Measurements from ENCODE around the gene ABCC1. TPM values are rescaled to one million over a fixed set of nuclear protein-coding genes. Genes with fewer than 3 reads are reported as not detected.
A peak's percentile ranks its signal among the peaks of the same experiment; 100 is the strongest.
"Not testable (repeated sequence)": the region's sequence is repeated elsewhere in the genome, so short reads cannot be mapped to it uniquely, and the experiment has no call there.

ABCC1 gene
- total RNA-seq, 4 donors from 2014 or later: 19.3 to 43.7 (median 26.2) TPM

GRCh38 chr16:15953477-15953876, 4.1 kb downstream of the ABCC1 start:
- no peaks in the 10 kb centered on the region for H3K27me3 ChIP-seq
- DNase-seq (no peak), ATAC-seq (no peak)
- no peaks in the 10 kb centered on the region for H3K9me3 ChIP-seq
- H3K36me3 ChIP-seq: no peaks in the 10 kb centered on the region
- intact Hi-C loops (cut with DNase I; ENCODE audit: low total_unique reads): loop anchor here (5.0 kb wide), 1 partner anchor 109 kb away; no protein-coding TSS in a partner anchor
- peaks cover 35 to 45% of the 10 kb centered on the region in 2 donors for H3K4me1 ChIP-seq
- no peak overlapping the region for H3K27ac ChIP-seq
- no peak for TF ChIP-seq CTCF (IDR thresholded peaks at IDR 0.05 in 4 of 5, conservative IDR thresholded peaks at IDR 0.05 in 1 of 5)
- no peak for TF ChIP-seq POLR2A (IDR thresholded peaks at IDR 0.05)
- H3K4me3 ChIP-seq: no peak overlapping the region
- in situ Hi-C loops (cut with MboI; ENCODE audit: low sequenced_read_pairs in 4 of 4): loop anchor here in 2 of 4 donors (10.0 to 25.0 kb wide), 2 partner anchors 71 to 109 kb away; no protein-coding TSS in a partner anchor

- intact Hi-C loops (cut with DNase I; ENCODE audit: low total_unique reads) (loop anchor here (5.0 kb wide), 1 partner anchor 108 kb away; no protein-coding TSS in a partner anchor), in situ Hi-C loops (cut with MboI; ENCODE audit: low sequenced_read_pairs in 4 of 4) (loop anchor here in 2 of 4 donors (10.0 to 25.0 kb wide), 2 partner anchors 71 to 108 kb away; no protein-coding TSS in a partner anchor)
- Histone ChIP-seq H3K36me3 (no peaks in the 10 kb centered on the region), H3K4me3 (no peak overlapping the region), H3K9me3 (no peaks in the 10 kb centered on the region), H3K4me1 (peaks cover 33 to 45% of the 10 kb centered on the region in 2 donors), H3K27ac (peak overlapping the region; percentile 8 to 61 (median 37)), H3K27me3 (no peaks in the 10 kb centered on the region)
- ATAC-seq: no peak
- TF ChIP-seq CTCF (IDR thresholded peaks at IDR 0.05 in 4 of 5, conservative IDR thresholded peaks at IDR 0.05 in 1 of 5) (no peak), POLR2A (IDR thresholded peaks at IDR 0.05) (no peak)
- no peak for DNase-seq
These were observed 4.8 kb downstream of the ABCC1 start for GRCh38 chr16:15953929-15954813.

GRCh38 chr16:15954814-15955151, 5.4 kb downstream of the ABCC1 start:
- Histone ChIP-seq H3K9me3 (no peaks in the 10 kb centered on the region), H3K36me3 (no peaks in the 10 kb centered on the region), H3K4me3 (no peak overlapping the region), H3K27me3 (no peaks in the 10 kb centered on the region), H3K27ac (peak overlapping the region; percentile 8 to 61 (median 48)), H3K4me1 (peaks cover 32 to 49% of the 10 kb centered on the region in 2 donors)
- ATAC-seq (no peak), DNase-seq (no peak)
- intact Hi-C loops (cut with DNase I; ENCODE audit: low total_unique reads): loop anchor here (5.0 kb wide), 1 partner anchor 108 kb away; no protein-coding TSS in a partner anchor
- TF ChIP-seq POLR2A (IDR thresholded peaks at IDR 0.05) (no peak), CTCF (IDR thresholded peaks at IDR 0.05 in 4 of 5, conservative IDR thresholded peaks at IDR 0.05 in 1 of 5) (no peak)
- in situ Hi-C loops (cut with MboI; ENCODE audit: low sequenced_read_pairs in 4 of 4): loop anchor here in 2 of 4 donors (10.0 to 25.0 kb wide), 2 partner anchors 70 to 108 kb away; no protein-coding TSS in a partner anchor

GRCh38 chr16:15955425-15955824, 6.0 kb downstream of the ABCC1 start:
- intact Hi-C loops (cut with DNase I; ENCODE audit: low total_unique reads) (no loop called here), in situ Hi-C loops (cut with MboI; ENCODE audit: low sequenced_read_pairs in 4 of 4) (loop anchor here in 2 of 4 donors (10.0 to 25.0 kb wide), 2 partner anchors 69 to 107 kb away; no protein-coding TSS in a partner anchor)
- H3K4me3 ChIP-seq: no peak overlapping the region
- no peaks in the 10 kb centered on the region for H3K27me3 ChIP-seq
- DNase-seq: no peak
- TF ChIP-seq POLR2A (IDR thresholded peaks at IDR 0.05) (no peak), CTCF (IDR thresholded peaks at IDR 0.05 in 4 of 5, conservative IDR thresholded peaks at IDR 0.05 in 1 of 5) (no peak)
- peaks cover 31 to 54% of the 10 kb centered on the region in 2 donors for H3K4me1 ChIP-seq
- no peak for ATAC-seq
- H3K27ac ChIP-seq: peak overlapping the region in 3 of 4 donors; percentile 38 to 61 (median 58)
- no peaks in the 10 kb centered on the region for H3K9me3 ChIP-seq
- H3K36me3 ChIP-seq: no peaks in the 10 kb centered on the region

- H3K36me3 ChIP-seq; intact Hi-C loops (cut with DNase I; ENCODE audit: low total_unique reads); H3K4me3 ChIP-seq; H3K27me3 ChIP-seq; DNase-seq; ATAC-seq; H3K9me3 ChIP-seq: not testable (repeated sequence)
- in situ Hi-C loops (cut with MboI; ENCODE audit: low sequenced_read_pairs in 4 of 4): loop anchor here in 2 of 4 donors (10.0 to 25.0 kb wide), 2 partner anchors 69 to 106 kb away; no protein-coding TSS in a partner anchor
- Histone ChIP-seq H3K4me1 (peaks cover 29 to 50% of the 10 kb centered on the region in 2 donors), H3K27ac (peak overlapping the region in 1 of 4 donors; percentile 61)
These were observed 6.7 kb downstream of the ABCC1 start for GRCh38 chr16:15956106-15956505.
